HG03521 (cell line): Measurements from ENCODE around the gene WSB1.
"Not testable (repeated sequence)": the region's sequence is repeated elsewhere in the genome, so short reads cannot be mapped to it uniquely, and the experiment has no call there.

ENCODE experiments used
- ATAC-seq: cut with Tn5 transposase; IDR thresholded peaks from one replicate; pipeline ENCODE4 v1.9.1; 2021; ENCODE audit warnings: mild to moderate bottlenecking, moderate library complexity; ENCODE audit not compliant: unreplicated experiment

WSB1 gene

DNA sequence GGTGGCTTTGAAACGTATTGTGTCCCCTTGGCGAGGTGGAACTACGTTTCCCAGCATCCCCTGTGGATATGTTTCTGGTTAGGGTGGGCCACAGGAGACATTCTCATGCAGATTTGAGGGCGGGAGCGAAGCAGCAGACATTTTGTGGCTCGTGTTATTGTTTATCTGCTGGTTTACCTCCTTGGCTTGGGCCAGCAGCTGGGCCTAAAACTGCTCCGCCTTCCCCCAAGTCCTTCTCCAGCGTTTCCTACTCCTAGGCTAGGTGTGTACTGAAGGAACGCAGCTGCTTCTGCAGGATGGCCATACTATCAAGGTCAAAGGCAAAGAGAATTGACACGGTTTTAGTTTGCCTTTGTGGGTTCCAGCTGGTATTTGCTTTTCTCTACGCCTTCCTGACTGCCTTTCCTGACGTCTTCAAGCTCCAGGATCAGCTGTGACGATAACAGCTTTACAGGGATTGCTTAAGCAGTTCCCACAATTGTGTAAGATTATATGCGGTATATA is 17.2 kb upstream of the WSB1 start:
- ATAC-seq: no peak

DNA sequence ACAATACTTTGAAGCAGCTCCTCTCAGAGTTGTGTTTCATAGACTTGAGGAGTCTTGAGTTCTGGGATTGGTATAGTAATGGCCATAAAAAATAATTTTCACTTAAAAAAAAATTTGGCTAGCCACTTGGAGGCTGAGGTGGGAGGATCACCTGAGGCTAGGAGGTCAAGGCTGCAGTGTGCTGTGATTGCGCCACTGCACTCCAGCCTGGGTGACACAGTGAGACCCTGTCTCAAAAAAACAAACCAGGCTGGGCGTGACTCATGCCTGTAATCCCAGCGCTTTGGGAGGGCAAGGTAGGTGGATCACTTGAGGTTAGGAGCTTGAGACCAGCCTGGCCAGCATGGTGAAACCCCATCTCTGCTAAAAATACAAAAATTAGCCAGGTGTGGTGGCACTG is 14.8 kb upstream of the WSB1 start:
- not testable (repeated sequence) for ATAC-seq

DNA sequence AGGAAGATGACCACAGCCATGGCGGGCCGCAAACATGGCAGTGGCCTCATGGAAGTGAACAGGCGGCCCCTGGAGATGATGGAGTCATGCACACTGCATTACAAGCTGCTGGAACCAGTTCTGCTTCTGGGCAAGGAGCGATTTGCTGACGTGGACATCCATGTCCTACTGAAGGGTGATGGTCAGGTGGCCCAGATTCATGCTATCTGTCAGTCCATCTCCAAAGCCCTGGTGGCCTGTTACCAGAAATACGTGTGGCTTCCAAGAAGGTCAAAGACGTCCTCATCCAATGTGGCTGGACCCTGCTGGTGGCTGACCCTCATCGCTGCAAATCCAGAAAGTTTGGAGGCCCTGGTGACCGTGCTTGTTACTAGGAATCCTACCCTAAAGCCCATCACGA is 13.4 kb upstream of the WSB1 start:
- no peak for ATAC-seq

DNA sequence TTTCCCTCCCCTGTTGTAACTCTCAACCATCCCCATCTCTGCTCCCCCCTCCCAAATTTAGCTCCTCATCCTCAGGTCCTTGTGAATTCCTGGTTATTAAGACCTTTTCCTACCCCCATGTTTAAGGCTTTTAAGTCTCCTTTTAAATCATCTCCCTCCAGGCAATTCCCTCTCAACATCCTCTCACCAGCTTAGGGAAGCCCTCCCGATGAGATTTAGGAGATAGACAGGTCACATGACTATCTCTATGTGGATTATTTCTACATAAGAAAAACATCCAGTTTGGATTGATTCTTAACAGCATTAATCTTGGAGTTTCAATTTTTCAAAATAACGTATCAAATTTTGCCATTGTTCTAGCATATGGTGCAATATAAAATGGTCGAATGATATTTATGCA is 12.5 kb upstream of the WSB1 start:
- no peak for ATAC-seq

DNA sequence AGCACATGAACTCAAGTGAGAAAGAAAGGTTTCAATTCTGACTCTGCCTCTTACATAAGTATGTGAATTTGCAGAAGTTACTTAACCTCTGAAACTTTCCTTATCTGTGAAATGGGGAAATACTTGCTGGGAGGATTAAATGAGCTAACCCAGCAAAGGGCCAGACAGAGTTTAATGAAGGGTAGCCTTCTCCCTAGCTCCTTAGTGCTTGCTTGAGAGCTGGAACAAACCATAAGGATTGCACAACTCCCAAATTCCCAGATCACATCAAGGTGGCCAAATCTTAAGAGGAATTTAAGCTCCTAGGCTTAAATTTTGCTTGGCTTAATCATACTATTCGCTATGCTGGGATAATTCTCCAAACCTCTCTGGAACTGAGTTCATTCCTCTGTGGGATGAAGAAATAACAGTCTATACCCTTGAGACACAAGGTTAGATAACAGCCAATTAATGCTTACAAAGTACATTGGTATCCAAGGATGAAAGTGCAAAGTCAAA is 11.8 kb upstream of the WSB1 start:
- ATAC-seq: no peak

DNA sequence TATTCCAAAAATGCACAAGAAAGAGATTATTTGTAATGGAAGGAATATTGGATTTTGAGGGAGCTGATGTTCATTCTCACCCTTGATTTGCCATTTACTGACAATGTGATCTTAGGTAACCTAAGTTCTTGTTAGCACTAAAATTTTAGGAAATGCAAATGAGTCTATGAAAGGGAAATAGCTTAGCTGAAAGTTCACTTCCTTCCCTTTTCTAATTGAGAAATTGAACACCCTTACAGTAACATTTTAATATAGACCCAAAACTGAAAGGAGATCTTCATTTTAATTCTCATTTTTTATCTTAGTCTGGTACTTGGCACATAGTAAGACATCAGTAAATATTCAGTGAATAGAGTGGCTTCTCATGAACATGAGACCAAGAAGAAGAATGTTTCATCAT is 10.9 kb upstream of the WSB1 start:
- ATAC-seq: no peak

DNA sequence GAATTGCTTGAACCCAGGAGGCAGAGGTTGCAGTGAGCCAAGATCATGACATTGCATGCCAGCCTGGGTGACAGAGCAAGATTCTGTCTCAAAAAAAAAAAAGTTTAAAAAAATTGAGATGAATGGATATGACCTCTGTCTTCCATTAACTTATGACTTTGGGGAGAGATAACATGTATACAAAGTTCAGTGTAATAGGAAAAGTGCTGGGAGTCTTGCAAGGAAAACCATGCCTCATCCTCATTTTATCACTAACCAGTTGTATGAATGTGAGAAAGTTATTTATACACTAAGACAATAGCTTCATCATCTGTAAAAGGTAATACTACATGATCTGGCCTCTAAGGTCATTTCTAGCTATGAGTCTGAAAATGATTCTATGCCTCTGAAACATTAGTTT is 10.2 kb upstream of the WSB1 start:
- no peak for ATAC-seq

DNA sequence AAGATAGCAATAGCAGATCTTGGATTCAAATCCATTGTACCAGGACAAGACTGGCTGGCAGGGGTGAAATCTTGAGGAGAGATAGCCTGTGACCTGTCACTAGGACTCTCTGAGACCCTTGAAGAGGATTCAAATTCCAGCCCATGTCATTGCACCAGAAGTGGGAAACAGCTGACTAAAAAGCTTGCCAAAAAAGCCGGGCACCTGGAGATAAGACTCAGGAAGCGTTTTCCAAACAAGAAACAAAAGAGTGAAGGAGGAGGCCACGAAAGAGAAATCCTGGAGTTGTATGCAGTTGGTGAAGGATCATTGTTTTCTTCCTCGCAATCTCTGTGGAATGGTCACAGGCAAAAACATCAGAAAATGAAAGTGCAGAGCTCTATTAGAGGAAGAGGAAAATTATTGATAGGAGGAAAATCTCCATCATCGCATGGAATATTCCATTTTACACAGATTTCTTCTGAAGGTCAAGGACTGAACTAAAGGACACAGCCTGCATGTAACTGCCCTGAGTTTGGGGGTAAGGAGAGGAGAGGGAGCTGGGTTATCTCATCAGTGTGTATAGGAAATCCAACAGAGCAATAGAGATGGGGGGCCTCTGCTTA is 9.0 kb upstream of the WSB1 start:
- ATAC-seq: no peak

DNA sequence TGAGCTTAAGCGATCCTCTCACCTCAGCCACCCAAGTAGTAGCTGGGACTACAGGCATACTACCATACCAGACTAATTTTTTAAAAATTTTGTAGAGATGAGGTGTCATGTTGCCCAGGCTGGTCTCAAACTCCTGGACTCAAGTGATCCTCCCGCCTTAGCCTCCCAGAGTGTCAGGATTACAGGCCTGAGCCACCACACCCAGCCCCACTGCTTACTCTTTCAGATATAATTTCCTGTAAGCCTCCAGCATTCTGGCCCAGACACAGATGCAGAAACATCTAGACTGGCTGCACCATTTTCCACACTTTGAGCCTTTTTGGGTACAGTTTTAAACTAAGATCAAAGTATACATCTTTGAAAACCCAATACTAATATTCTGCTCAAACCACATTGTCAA is 8.4 kb upstream of the WSB1 start:
- ATAC-seq: no peak

DNA sequence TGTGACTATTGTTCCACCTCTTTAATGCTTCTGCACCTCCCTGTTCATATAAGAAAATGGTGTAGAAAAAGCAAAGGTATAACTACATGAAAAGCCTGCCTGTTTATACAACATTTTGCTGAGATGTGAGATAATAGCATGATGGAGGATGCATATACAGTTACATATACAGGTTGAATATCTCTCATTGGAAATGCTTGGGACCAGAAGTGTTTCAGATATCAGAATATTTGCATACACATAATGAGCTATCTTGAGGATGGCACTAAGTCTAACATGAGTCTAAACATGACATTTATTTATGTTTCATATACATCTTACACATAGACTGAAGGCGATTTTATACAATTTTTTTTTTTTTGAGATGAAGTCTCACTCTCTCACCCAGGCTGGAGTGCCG is 5.7 kb upstream of the WSB1 start:
- ATAC-seq: no peak

DNA sequence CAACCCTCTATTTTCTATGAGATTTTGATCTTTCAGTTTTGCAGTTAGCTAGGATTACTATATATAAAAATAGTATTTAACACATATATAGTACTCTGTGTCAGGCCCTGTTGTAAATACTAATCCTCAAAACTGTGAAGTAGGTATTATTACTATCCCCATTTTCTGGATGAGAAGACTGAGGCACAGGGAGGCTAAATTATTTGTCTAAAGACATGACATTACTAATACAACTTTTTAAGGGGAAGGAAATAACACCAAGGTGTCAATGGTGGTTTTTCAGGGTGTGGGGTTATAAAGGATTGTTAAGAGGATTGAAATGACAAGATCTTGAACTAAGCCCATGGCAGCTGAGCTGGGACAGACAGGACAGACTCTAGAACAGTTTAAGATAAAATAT is 4.1 kb upstream of the WSB1 start:
- no peak for ATAC-seq

DNA sequence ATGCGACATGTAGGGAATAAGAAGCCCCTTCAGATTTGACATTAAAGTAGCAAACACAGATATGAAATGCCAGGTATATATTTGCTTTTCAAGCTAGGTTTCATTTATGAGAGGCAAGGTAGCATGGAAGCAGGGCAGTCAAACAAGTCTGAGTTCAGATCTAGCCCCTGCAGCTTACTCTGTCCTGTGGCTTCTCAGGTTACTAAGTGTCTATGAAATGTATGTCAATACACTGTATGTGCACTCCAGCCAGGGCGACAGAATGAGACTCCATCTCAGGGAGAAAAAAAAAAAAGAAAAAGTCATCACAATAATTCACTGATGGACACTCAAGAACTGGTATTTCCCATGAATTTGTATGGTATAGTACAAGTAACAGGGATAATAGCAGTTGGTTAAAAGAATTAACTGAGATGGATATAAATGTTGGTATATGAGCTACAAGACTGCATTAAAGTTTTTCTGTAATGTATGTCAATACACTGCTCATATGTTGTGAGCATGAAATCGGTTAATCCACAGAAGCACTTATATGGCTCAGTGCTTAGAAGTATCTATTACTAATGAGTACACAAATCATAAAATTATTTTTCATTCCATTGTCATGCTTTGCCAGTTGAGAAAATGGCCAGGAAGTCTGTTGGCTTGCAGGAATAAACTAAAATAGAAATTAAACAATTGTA is 2.9 kb upstream of the WSB1 start:
- no peak for ATAC-seq

DNA sequence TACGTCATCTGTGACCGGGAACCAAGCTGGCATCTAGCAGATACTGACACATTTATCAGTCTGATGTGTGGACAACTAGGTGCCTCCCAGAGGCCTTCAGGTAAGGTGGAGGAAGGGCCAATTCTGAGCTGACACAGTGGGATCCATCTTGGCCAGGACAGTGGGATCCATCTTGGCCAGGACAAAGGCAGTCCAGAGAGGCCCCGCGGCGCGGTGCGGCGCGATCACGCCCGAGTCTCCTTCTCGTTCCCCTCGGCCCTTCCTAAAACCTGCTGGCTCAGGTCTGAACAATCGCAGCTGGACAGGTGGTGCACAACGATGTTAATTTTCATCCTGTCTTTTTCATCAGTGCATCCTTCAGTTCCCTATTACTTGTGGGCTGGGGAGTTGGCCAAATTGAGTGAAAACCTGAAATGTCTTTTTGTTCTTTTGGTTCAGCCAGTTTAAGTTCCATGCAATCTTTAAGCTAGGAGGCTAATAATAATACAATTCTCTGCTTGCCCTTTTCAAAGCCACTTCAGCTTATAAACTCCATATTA is 486 bp upstream of the WSB1 start:
- ATAC-seq: no peak

DNA sequence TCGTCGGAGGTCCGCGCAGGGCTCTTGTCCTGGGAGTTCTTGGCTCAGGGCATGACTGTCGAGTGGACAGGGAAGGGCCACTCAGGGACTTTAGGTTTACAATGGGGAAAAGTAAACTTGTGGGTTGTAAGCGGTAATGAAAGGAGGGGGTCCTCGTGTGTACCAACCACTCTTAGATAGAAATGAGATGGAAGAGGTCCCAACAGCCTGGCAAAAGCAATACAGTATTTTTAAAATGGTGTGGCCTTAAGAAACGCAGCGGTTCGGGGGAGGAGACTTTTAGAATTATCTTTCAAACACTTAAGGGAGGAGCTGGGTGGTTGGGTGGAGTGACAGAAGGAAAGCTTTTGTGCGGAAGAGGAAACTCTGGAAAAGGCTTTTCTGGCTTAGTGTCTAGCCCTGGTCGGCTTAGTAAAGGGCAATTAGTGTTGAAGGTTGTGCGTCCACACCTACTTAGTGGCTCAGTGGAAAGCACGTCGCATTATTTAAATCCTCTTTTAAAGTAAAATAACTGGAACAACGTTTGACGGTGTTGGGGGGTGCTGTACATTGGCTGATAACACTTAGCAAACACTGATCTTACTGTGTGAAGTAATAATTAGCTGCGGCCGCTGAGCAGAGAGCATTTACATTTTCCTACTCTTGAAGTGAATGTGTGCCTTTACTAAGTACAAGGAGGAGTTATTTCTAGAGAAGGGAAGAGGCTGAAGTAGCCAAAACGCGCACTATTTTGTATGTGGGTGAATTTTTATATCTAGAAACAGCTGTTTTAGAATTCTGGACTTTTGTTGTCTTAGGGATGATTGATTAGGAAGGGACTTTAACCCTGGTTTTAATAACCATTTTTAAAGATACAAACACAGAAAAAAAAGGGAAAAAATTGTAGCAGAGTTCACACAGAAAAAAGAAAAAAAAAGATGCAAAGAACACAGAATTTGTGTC is 1.0 kb downstream of the WSB1 start:
- ATAC-seq: peak; percentile 36

DNA sequence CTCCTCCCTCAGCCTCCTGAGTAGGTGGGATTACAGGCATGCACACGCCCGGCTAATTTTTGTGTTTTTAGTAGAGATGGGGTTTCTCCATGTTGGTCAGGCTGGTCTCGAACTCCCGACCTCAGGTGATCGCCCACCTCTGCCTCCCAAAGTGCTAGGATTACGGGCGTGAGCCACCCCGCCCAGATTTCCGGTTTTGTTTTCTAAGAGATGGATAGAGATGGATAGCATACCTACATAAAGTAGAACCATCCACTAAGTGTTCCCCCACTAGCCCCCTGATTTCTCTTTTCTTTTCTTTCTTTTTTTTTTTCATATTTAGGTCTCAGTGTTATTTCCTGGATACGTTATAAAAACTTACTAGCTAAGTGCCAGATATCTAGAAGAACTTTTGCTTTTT is 2.0 kb downstream of the WSB1 start:
- no peak for ATAC-seq

DNA sequence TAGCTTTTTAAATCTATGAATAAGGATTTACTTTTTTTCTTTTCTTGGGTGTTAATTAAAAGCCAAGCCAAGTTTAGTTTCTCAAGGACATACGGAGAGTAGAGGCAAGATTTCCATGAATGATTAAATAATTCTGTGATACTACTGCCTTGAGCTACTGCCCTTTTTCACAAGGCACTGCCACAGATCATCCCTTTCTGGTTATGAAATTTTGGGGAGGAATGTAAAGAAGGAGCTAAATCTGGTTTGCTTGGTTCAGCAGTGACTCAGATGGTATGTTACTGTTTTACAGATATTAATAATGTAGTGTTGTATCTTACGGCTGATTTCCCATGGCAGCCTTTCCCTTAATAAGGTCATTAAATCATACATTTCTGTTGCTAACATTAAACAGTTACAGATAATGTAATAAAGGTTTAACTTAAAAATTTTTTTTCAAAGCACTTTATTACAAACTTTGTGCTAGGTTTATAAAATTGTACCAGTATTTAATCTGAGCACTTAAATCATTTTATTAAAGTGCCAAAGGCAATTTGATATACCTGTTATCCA is 2.6 kb downstream of the WSB1 start:
- no peak for ATAC-seq

DNA sequence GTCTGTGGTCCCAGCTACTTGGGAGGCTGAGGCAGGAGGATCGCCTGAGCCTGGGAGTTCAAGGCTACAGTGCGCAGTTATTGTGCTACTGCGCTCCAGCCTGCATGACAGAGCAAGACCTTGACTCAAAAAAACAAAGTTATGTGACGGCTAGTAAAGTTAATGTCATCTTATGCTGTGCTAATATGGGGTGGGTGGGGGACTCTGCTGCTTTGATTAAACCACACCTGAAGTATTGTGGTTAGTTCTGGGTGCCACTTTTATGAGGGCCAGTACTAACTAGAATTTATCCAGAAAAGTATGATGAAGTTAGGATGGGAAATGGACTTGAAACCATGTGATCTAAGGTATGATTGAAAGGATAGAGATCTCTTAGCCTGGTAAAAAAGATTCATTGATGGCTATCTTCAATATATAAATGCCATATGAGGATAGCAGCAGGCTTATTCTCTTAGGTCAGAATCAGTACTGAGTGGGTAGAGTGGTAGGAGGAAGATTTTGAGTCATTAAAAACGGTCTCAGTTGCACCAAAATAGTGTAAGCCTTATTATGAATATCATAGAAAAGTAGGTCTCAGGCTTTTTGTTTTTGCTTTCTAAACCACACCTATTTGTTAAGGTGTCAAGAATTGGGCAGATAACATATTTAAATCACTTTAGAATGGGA is 5.6 kb downstream of the WSB1 start:
- ATAC-seq: no peak

DNA sequence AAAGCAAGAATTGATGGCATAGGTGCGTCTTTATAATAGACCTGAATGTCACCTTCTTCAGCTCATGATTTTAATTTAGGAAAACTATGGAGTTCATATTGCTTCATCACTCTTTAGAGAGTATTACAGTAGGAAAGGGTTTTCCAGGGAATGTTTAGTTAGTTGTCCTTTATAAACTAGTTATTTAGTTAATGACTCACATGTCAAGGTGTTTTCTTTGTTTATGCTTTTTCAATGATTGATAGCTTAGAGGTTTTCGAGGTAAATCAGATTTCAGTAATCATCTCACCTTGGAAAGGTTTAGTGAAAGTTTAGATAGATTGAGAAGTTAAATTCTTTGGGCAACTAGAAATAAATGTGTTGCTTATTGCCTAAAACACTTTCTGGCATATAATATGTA is 9.8 kb downstream of the WSB1 start:
- no peak for ATAC-seq

DNA sequence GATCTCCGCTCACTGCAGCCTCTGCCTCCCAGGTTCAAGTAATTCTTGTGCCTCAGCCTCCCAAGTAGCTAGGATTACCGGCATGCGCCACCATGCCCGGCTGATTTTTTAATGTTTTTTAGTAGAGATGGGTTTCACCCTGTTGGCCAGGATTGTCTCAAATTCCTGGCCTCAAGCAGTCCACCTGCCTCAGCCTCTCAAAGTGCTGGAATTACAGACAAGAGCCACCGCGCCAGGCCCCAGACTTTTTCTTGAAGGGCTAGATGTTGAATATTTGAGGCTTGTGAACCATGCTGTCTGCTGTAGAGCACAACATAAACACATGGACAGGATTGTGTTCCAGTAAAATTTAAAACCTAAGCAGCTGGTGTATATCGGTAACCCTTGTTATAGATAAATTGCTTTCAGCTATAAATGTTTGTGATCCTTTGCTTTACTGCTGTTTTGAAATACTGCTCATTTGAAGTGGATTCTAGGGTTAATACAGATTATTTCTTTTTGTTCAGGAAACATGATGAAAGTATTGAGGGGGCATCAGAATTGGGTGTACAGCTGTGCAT is 12.4 kb downstream of the WSB1 start:
- ATAC-seq: no peak

DNA sequence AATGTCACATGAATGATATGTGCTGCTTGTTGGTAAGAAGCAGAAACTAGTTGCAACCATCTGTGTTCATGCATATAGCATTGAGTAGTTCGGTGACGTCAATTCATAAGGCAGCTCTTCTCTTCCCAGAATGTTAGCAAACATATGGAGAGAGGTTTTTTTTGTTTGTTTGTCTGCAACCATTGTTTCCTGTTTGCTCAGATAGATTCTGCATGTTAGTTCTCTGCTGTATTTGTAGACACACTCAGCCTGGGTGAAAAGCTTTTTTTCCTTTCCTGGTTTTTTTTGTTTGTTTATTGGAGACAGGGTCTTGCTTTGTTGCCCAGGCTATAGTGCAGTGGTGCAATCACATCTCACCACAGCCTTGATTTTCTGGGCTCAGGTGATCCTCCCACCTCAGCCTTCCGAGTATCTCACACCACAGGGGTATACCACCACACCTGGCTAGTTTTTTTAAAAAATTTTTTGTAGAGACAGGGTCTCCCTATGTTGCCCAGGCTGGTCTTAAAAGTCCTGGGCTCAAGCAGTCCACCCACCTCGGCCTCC is 16.7 kb downstream of the WSB1 start:
- no peak for ATAC-seq
